Measurements from ENCODE around the gene FGGY.
"Not testable (repeated sequence)": the region's sequence is repeated elsewhere in the genome, so short reads cannot be mapped to it uniquely, and the experiment has no call there.

The FGGY gene

GRCh38 chr1:59645893-59646292, 349.0 kb downstream of the FGGY start:
- DNase-seq (ENCODE audit: low read depth), result no peak

DNA sequence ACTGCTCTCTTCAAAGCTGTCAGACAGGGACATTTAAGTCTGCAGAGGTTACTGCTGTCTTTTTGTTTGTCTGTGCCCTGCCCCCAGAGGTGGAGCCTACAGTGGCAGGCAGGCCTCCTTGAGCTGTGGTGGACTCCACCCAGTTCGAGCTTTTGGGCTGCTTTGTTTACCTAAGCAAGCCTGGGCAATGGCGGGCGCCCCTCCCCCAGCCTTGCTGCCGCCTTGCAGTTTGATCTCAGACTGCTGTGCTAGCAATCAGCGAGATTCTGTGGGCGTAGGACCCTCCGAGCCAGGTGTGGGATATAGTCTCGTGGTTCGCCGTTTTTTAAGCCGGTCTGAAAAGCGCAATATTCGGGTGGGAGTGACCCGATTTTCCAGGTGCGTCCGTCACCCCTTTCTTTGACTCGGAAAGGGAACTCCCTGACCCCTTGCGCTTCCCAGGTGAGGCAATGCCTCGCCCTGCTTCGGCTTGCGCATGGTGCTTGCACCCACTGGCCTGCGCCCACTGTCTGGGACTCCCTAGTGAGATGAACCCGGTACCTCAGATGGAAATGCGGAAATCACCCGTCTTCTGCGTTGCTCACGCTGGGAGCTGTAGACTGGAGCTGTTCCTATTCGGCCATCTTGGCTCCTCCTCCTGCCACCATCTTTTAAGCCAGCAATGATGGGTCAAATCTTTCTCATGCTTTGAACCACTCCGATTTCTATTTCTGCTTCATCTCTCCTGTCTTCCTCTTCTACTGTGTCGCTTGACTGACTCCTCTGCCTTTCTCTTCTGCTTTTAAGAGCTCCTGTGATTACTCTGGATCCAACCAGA, 356.5 kb downstream of the FGGY start:
- not testable (repeated sequence) for DNase-seq (ENCODE audit: low read depth)

- no peak for DNase-seq (ENCODE audit: low read depth)
Observed at GRCh38 chr1:59653968-59654367, 357.1 kb downstream of the FGGY start.

GRCh38 chr1:59657873-59658465, 361.1 kb downstream of the FGGY start:
- no peak for DNase-seq (ENCODE audit: low read depth)

DNA sequence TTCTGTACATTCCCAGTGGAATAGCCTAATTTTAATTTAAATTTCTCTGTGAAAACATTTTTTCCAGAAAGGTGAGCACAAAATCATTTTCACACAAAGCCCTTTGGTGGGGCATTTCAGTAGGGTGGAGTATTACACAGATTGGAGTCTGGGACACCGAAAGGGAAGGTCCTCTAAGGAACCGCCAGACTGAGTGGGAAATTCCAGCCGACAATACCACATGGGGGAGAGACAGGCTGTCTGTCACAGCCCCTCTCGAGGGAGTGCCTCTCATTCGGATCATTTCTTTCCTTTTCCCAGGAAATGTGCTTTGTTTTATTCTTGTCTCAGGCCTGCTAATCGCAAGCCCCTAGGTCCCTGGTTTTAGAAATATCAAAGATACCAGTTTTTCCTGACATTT, 367.3 kb downstream of the FGGY start:
- DNase-seq (ENCODE audit: low read depth), result no peak

DNA sequence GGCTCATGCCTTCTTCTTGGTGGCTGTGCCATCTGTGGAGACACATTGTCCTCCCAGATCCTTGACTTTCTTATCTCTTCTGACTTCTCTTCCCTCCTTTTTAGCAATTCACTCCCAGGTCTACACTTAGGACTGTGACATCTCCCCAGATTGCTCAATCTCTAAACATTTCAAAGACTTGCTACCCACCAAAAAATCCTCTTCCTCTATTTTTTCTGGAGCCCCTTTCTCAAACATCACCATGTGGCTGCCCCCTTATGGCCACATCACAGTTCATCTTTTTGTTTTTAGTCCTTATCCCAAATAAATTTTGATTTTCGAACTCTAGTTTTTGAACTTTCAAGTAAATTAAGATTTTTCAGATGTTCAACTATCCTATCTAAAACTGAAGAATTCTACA, 369.2 kb downstream of the FGGY start:
- no peak for DNase-seq (ENCODE audit: low read depth)

DNA sequence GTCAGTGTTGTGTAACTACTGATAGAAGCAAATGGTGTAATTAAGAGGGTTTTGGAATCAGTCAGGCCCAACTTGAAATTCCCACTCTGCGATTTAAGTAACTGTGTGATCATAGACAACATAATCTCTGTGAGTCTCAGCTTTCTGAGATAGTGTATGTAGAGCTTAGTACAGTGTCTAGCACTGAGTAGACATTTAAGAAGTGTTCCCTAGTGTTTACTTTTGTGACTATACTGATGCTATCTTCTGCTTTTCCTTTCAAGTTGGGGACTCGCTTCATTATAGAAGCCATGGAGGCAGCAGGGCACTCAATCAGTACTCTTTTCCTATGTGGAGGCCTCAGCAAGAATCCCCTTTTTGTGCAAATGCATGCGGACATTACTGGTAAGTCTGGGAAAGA, 370.1 kb downstream of the FGGY start:
- no peak for DNase-seq (ENCODE audit: low read depth)

- DNase-seq (ENCODE audit: low read depth), result no peak
Observed at GRCh38 chr1:59669752-59670312, 372.9 kb downstream of the FGGY start.

DNA sequence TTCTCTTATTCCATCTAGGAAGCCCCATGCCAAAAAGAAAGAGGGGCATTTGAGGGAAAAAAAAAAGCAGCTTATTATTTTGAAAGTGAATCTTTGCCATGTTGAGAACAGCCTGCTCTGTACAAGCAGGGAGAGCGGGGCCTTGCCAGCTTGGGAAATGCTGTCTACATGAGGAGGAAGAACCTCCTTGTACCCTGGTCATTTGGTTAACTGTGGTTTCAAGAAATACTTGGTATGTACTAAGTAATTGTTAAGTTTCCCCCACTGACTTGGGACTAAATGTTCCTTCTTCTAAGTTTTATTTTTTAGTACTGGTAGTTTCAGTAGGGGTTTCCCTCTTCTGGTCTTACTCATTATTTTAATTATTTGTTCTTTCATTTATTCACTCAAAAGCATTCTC, 373.8 kb downstream of the FGGY start:
- DNase-seq (ENCODE audit: low read depth), result no peak

DNA sequence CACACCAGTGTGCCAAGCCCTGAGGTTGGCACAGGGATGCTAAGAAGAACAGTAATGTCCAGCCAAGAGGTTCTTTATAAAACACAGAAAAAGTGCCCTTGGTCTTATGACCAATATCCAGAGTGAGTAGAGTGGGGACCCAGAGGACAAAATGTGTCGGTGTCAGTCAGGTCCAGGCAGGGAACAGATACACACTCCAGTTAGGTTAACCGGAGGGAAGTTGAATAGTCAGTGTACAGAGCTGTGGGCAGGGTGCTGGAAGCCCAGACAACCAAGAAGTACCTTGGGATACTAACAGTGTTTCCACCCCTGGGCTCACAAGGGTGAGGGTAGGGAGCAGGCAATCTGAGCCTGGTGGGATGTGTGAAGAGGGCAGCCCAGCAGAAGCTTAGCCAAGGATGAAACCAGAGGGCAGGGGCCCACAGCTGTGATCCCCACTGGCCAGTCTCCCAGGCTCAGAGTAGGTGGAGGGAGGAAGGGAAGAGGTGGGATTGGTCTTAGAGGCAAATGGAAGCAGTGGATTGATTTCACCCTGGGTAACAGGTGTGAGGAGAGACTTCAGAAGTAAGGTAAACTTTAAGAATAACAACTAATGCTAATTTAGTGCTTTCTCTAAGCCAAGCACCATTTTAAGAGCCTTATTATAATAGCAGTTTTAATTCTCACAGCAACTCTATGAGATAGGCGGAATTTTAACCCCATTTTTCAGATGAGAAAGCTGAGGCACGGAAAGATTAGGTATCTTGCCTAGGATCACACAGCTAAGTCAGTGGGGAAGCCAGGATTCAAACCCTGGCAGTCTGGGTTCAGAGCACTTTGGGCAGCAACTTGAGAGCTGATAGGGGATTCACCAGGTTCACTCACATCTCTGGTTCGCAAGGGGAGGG, 374.4 kb downstream of the FGGY start:
- no peak for DNase-seq (ENCODE audit: low read depth)

GRCh38 chr1:59671953-59672305, 375.0 kb downstream of the FGGY start:
- DNase-seq (ENCODE audit: low read depth), result no peak

DNA sequence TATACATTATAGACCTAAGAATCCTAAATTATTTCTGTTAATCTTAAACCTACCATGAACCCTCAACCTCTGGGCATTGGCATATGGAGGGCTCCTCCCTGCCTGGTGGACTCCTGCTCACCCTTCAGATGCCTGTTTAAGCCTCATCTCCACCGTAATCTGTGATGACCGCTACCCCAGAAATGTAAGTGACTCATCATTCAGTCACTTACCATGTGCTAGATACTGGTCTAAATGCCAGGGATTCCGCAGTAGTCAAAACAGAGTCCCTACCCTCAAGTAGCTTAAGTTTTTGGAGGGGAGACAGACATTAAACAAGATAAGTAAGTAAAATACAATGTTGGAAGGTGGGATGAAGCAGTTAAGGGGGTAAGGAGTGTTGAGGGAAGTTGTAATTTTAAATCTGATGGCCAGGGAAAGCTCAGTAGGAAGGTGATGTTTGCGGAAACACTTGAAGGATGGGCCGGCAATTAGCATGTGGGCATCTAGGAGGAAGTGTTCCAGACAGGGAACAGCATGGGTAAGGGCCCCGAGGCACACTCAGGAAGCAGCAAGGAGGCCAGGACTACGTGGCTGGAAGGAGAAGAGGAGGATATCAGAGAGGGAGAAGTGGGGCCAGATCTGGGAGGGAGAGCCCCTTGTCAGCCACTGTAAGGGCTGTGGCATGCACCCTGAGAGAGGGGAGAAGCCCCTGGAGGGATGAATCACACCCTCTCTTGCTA, 376.1 kb downstream of the FGGY start:
- DNase-seq (ENCODE audit: low read depth), result no peak

DNA sequence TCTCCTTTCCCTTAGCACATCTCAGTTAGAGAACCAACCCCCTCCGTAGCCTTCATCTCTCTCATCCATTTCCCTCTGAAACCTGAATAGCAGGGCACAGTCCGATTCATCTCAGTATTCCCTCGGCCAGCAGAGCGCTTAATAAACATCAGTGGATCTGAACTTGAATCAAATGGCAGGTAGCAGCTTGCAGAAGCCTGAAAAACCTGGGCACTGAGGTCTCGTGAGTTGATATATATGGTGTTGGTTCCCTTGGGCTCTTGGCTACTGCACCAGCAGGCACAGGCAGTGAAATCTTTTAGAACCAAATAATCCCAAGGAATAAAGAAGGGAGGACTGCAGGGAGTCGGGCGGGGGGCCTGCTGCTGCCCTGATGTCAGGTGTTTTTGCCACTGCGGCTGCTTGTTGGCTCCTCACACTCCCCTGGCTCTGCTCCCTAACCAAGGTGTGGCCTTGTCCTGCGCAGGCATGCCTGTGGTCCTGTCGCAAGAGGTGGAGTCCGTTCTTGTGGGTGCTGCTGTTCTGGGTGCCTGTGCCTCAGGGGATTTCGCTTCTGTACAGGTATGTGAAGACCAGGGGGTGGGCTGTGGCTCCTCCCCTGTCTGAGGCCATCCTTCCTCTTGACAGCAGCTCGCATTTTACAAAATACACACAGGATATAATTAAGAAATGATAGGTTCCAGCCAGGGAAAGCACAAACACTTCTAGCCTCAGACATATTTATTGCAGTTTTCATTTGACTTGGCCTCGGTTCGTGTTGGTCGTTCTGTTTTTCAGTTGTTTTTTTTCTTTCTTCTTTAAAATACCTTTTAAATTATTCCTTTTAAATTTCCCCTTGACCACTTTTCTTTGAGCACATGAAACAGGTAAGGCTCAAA, 376.9 kb downstream of the FGGY start:
- no peak for DNase-seq (ENCODE audit: low read depth)

DNA sequence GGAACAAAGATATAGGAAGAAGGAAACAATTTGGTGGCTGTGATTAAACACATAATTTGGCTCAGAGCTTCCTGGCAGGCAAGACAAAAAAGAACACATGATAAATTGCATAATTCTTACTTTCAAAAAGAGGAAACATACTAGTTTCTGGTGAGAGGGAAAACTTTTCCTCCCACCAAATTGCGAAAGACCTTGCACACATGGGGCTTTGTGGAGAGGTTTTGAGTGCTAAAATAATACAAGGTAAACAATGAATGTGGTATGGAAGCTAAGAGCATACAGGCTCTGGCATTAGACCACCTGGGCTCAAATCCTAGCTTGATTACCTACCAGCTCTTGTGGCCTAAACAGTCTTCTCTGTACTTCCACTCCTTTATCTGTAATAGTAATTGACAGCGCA, 377.7 kb downstream of the FGGY start:
- DNase-seq (ENCODE audit: low read depth), result no peak

DNA sequence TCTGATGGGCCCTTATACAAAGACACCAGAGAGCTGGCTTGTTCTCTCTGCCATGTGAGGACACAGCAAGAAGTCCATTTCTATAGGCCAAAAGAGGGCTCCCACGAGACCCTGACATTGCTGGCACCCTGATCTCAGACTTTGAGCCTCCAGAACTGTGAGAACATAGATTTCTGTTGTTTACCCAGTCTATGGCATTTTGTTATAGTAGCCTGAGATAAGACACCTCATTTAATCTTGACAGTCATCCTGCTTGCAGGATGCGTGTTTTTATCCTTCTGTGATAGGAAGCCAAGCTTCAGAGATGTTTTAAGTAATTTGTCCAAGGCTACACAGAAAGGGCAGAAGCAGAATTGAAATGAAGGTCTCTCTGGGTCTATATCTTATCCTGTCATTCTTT, 379.0 kb downstream of the FGGY start:
- DNase-seq (ENCODE audit: low read depth), result no peak

DNA sequence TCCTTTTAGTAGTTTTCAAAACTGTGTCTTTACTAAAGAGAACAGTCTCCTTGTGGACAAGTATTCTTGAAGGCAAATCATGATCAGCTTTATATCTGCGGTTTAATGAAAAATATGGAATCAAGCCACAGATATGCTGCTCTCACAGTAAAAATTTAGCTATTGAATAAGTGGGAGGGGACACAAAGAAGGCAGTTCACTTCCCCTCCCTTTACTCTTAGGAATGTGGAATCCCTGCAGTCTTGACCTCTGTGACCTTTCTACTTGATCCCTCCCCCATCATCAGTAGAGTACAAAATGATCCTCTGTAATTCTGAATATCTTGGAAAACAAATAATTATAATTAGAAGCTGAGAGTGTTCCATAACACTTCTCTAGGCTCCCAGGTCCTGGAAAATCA, 381.1 kb downstream of the FGGY start:
- DNase-seq (ENCODE audit: low read depth), result no peak

- no peak for DNase-seq (ENCODE audit: low read depth)
Observed at GRCh38 chr1:59678493-59679228, 381.8 kb downstream of the FGGY start.

DNA sequence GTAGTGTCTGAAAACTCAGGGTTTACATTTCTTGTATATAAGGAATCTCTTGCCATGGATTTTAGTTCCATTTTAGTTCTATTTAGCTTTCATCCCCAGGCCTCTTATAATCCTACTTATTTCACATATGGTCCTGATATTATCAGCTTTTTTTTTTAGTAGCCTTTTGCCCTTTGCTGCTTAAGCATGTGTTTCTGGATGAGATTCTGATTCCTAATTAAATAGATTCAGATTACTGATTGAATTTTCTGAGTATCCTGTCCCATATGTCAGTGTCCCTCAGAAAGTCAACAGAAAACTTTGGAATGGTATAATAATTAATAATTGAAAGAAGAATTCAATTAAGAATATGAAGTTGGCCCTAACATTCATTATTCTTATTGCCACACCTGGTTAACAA, 383.1 kb downstream of the FGGY start:
- DNase-seq (ENCODE audit: low read depth), result no peak

- no peak for DNase-seq (ENCODE audit: low read depth)
Observed at GRCh38 chr1:59682396-59683080, 385.6 kb downstream of the FGGY start.

- DNase-seq (ENCODE audit: low read depth), result no peak
Observed at GRCh38 chr1:59683197-59683596, 386.3 kb downstream of the FGGY start.
